ENCODE data around the gene CNNM1. TPM values are rescaled to one million over a fixed set of nuclear protein-coding genes. Genes with fewer than 3 reads are reported as not detected.

CNNM1 gene
- total RNA-seq, 1 experiment from 2014 or later = 0.90 TPM

GRCh38 chr10:99443500-99443899, 114.3 kb downstream of the CNNM1 start:
- CTCF ChIA-PET = interaction anchor here (1.7 kb wide), 1 partner anchor 10 kb away, joined by 5 read pairs; no protein-coding TSS in a partner anchor
- POLR2A ChIA-PET = no interaction called here
- no peaks in the 10 kb centered on the region for H3K27me3 Mint-ChIP-seq (ENCODE audit: low read depth)

More at GRCh38 chr10:99443500-99443899, 114.3 kb downstream of the CNNM1 start:
- TF ChIP-seq GABPB1 (CRISPR knock-in tag; IDR thresholded peaks at IDR 0.05) = 0 out of 2 replicates have a peak, but pooled peaks have one; percentile 37
- TF ChIP-seq ESRRA (CRISPR knock-in tag; IDR thresholded peaks at IDR 0.05; ENCODE audit: borderline replicate concordance) = no peak
- Mint-ChIP-seq H3K4me3 (no peak overlapping the region), H3K4me1 (peaks cover 15% of the 10 kb centered on the region), H3K9me3 (no peaks in the 10 kb centered on the region), H3K36me3 (no peaks in the 10 kb centered on the region), H3K27ac (no peak overlapping the region)
- DNase-seq (ENCODE audit: low spot score) (no peak), ATAC-seq (no peak)

Other genes with a start within 250 kb of the CNNM1 start
- gene HPSE2, start 93.5 kb upstream of the CNNM1 start, total RNA-seq (2021) = 0.37 to 0.66 TPM (median 0.60 TPM) in 3 replicates
- gene GOT1, start 101.3 kb downstream of the CNNM1 start, total RNA-seq (2021) = 52.9 to 56.8 TPM (median 54.8 TPM) in 3 replicates
- not detected in 3 replicates for gene NKX2-3, start 203.6 kb downstream of the CNNM1 start, total RNA-seq (2021)